Measurements from ENCODE around the gene ZNF33A. TPM values are rescaled to one million over a fixed set of nuclear protein-coding genes. Genes with fewer than 3 reads are reported as not detected.
A peak's percentile ranks its signal among the peaks of the same experiment; 100 is the strongest.

ZNF33A gene
- total RNA-seq, 1 experiment from 2014 or later = 20.7 TPM

- intact Hi-C loops (cut with micrococcal nuclease) = no loop called here
- DNase-seq (ENCODE audit: unreplicated experiment) = no peak
- CTCF ChIA-PET = no interaction called here
- POLR2A ChIA-PET = no interaction called here
- no peak for TF ChIP-seq CTCF (IDR thresholded peaks at IDR 0.05; ENCODE audit: unreplicated experiment)
- H3K27ac Mint-ChIP-seq (ENCODE audit: low read depth, unreplicated experiment) = no peak overlapping the region
- H3K36me3 Mint-ChIP-seq (ENCODE audit: insufficient read depth, unreplicated experiment) = peaks cover 85% of the 10 kb centered on the region
- no peak overlapping the region for H3K4me3 Mint-ChIP-seq (ENCODE audit: unreplicated experiment)
- BruUV-seq (replicated peaks) = no TSS peak
- no peaks in the 10 kb centered on the region for H3K27me3 Mint-ChIP-seq (ENCODE audit: insufficient read depth, unreplicated experiment)
- H3K4me1 Mint-ChIP-seq (ENCODE audit: insufficient read depth, unreplicated experiment) = no peaks in the 10 kb centered on the region
- peaks cover 4% of the 10 kb centered on the region for H3K9me3 Mint-ChIP-seq (ENCODE audit: unreplicated experiment)
Observed at GRCh38 chr10:38027986-38028385, 17.5 kb downstream of the ZNF33A start.

- ChIA-PET POLR2A (no interaction called here), CTCF (no interaction called here)
- no peak overlapping the region for H3K27ac Mint-ChIP-seq (ENCODE audit: low read depth, unreplicated experiment)
- peaks cover 94% of the 10 kb centered on the region for H3K36me3 Mint-ChIP-seq (ENCODE audit: insufficient read depth, unreplicated experiment)
- no TSS peak for BruUV-seq (replicated peaks)
- H3K27me3 Mint-ChIP-seq (ENCODE audit: insufficient read depth, unreplicated experiment) = no peaks in the 10 kb centered on the region
- intact Hi-C loops (cut with micrococcal nuclease) = no loop called here
- TF ChIP-seq CTCF (IDR thresholded peaks at IDR 0.05; ENCODE audit: unreplicated experiment) = no peak
- DNase-seq (ENCODE audit: unreplicated experiment) = no peak
- no peak overlapping the region for H3K4me3 Mint-ChIP-seq (ENCODE audit: unreplicated experiment)
- no peaks in the 10 kb centered on the region for H3K4me1 Mint-ChIP-seq (ENCODE audit: insufficient read depth, unreplicated experiment)
- H3K9me3 Mint-ChIP-seq (ENCODE audit: unreplicated experiment) = no peaks in the 10 kb centered on the region
Observed at GRCh38 chr10:38032886-38033285, 22.4 kb downstream of the ZNF33A start.

- peaks cover 73% of the 10 kb centered on the region for H3K36me3 Mint-ChIP-seq (ENCODE audit: insufficient read depth, unreplicated experiment)
- ChIA-PET CTCF (interaction anchor here (0.7 to 1.2 kb wide), 2 partner anchors 61 to 748 kb away, joined by 3 to 4 read pairs; no protein-coding TSS in a partner anchor), POLR2A (interaction anchor here (0.9 to 1.0 kb wide), 3 partner anchors 12 to 27 kb away, joined by 3 to 4 read pairs (median 3); no protein-coding TSS in a partner anchor)
- no peak for TF ChIP-seq CTCF (IDR thresholded peaks at IDR 0.05; ENCODE audit: unreplicated experiment)
- intact Hi-C loops (cut with micrococcal nuclease) = no loop called here
- no peak for DNase-seq (ENCODE audit: unreplicated experiment)
- no peak overlapping the region for H3K4me3 Mint-ChIP-seq (ENCODE audit: unreplicated experiment)
- peaks cover 6% of the 10 kb centered on the region for H3K4me1 Mint-ChIP-seq (ENCODE audit: insufficient read depth, unreplicated experiment)
- no TSS peak for BruUV-seq (replicated peaks)
- peak overlapping the region; percentile 37 for H3K27ac Mint-ChIP-seq (ENCODE audit: low read depth, unreplicated experiment)
- no peaks in the 10 kb centered on the region for H3K9me3 Mint-ChIP-seq (ENCODE audit: unreplicated experiment)
- no peaks in the 10 kb centered on the region for H3K27me3 Mint-ChIP-seq (ENCODE audit: insufficient read depth, unreplicated experiment)
Observed at GRCh38 chr10:38038107-38038931, 27.8 kb downstream of the ZNF33A start.

- intact Hi-C loops (cut with micrococcal nuclease) = no loop called here
- ChIA-PET CTCF (interaction anchor here (0.7 to 1.3 kb wide), 2 partner anchors 50 to 749 kb away, joined by 4 to 6 read pairs; no protein-coding TSS in a partner anchor), POLR2A (no interaction called here)
- BruUV-seq (replicated peaks) = no TSS peak
- H3K36me3 Mint-ChIP-seq (ENCODE audit: insufficient read depth, unreplicated experiment) = peaks cover 73% of the 10 kb centered on the region
- H3K27ac Mint-ChIP-seq (ENCODE audit: low read depth, unreplicated experiment) = peak overlapping the region; percentile 37
- H3K4me1 Mint-ChIP-seq (ENCODE audit: insufficient read depth, unreplicated experiment) = peaks cover 6% of the 10 kb centered on the region
- H3K9me3 Mint-ChIP-seq (ENCODE audit: unreplicated experiment) = no peaks in the 10 kb centered on the region
- H3K27me3 Mint-ChIP-seq (ENCODE audit: insufficient read depth, unreplicated experiment) = no peaks in the 10 kb centered on the region
- H3K4me3 Mint-ChIP-seq (ENCODE audit: unreplicated experiment) = no peak overlapping the region
- no peak for TF ChIP-seq CTCF (IDR thresholded peaks at IDR 0.05; ENCODE audit: unreplicated experiment)
- no peak for DNase-seq (ENCODE audit: unreplicated experiment)
Observed at GRCh38 chr10:38038932-38039245, 28.4 kb downstream of the ZNF33A start.
